CD4-positive, alpha-beta T cell treated with Interleukin-6 at 100 ng/mL for 8 hours (primary cell): ENCODE results near the gene RGS12.

Experiments
- DNase-seq: peaks from one replicate; pipeline ENCODE4 v3.0.0-alpha.2; 2020; ENCODE audit warnings: mixed read lengths, low spot score

RGS12 gene

GRCh38 chr4:3332498-3332897 is 39.7 kb downstream of the RGS12 start:
- no peak for DNase-seq

GRCh38 chr4:3334316-3334715 is 41.5 kb downstream of the RGS12 start:
- no peak for DNase-seq

GRCh38 chr4:3335385-3335784 is 42.6 kb downstream of the RGS12 start:
- DNase-seq, result no peak

- DNase-seq, result no peak
Observed at GRCh38 chr4:3335982-3336381, 43.2 kb downstream of the RGS12 start.

GRCh38 chr4:3336382-3337356 is 43.8 kb downstream of the RGS12 start:
- DNase-seq, result no peak

GRCh38 chr4:3337357-3337732 is 44.5 kb downstream of the RGS12 start:
- DNase-seq, result no peak

GRCh38 chr4:3337811-3338210 is 45.0 kb downstream of the RGS12 start:
- no peak for DNase-seq

- no peak for DNase-seq
Observed at GRCh38 chr4:3338321-3338838, 45.6 kb downstream of the RGS12 start.

- no peak for DNase-seq
Observed at GRCh38 chr4:3338976-3339531, 46.2 kb downstream of the RGS12 start.

- no peak for DNase-seq
Observed at GRCh38 chr4:3339577-3339976, 46.8 kb downstream of the RGS12 start.

- no peak for DNase-seq
Observed at GRCh38 chr4:3340038-3340699, 47.3 kb downstream of the RGS12 start.

- DNase-seq, result no peak
Observed at GRCh38 chr4:3340700-3341083, 47.9 kb downstream of the RGS12 start.

- DNase-seq, result no peak
Observed at GRCh38 chr4:3341760-3342159, 48.9 kb downstream of the RGS12 start.

GRCh38 chr4:3342182-3342854 is 49.5 kb downstream of the RGS12 start:
- DNase-seq, result no peak
